GM21737 (cell line): ENCODE results near the gene NAT8L.

Source experiments
- ATAC-seq: cut with Tn5 transposase; IDR thresholded peaks from one replicate; pipeline ENCODE4 v1.9.1; 2021; ENCODE audit warnings: mild to moderate bottlenecking, moderate library complexity; ENCODE audit not compliant: unreplicated experiment

Gene NAT8L

GRCh38 chr4:2063557-2064275, 4.6 kb downstream of the NAT8L start:
- no peak for ATAC-seq

- ATAC-seq = no peak
Measured at GRCh38 chr4:2064276-2064991, 5.3 kb downstream of the NAT8L start.

- ATAC-seq = no peak
Measured at GRCh38 chr4:2065106-2065930, 6.2 kb downstream of the NAT8L start.

GRCh38 chr4:2066011-2066551, 7.0 kb downstream of the NAT8L start:
- ATAC-seq = no peak

GRCh38 chr4:2066571-2067445, 7.7 kb downstream of the NAT8L start:
- ATAC-seq = no peak

GRCh38 chr4:2067446-2068197, 8.5 kb downstream of the NAT8L start:
- no peak for ATAC-seq

- ATAC-seq = no peak
Measured at GRCh38 chr4:2068198-2068470, 9.0 kb downstream of the NAT8L start.

GRCh38 chr4:2068566-2068965, 9.4 kb downstream of the NAT8L start:
- ATAC-seq = no peak

GRCh38 chr4:2069161-2069971, 10.2 kb downstream of the NAT8L start:
- ATAC-seq = no peak

GRCh38 chr4:2069986-2070385, 10.9 kb downstream of the NAT8L start:
- no peak for ATAC-seq

GRCh38 chr4:2070421-2071251, 11.5 kb downstream of the NAT8L start:
- no peak for ATAC-seq

GRCh38 chr4:2071252-2071911, 12.3 kb downstream of the NAT8L start:
- no peak for ATAC-seq

- ATAC-seq = no peak
Measured at GRCh38 chr4:2071912-2072867, 13.1 kb downstream of the NAT8L start.

GRCh38 chr4:2072971-2073807, 14.1 kb downstream of the NAT8L start:
- no peak for ATAC-seq

- no peak for ATAC-seq
Measured at GRCh38 chr4:2073808-2074481, 14.8 kb downstream of the NAT8L start.
